ENCODE measurements around the gene PPP3CA. TPM values are rescaled to one million over a fixed set of nuclear protein-coding genes. Genes with fewer than 3 reads are reported as not detected.
"Not testable (repeated sequence)": the region's sequence is repeated elsewhere in the genome, so short reads cannot be mapped to it uniquely, and the experiment has no call there.

PPP3CA gene
- total RNA-seq, 1 donor from 2014 or later, result 40.2 TPM

DNA sequence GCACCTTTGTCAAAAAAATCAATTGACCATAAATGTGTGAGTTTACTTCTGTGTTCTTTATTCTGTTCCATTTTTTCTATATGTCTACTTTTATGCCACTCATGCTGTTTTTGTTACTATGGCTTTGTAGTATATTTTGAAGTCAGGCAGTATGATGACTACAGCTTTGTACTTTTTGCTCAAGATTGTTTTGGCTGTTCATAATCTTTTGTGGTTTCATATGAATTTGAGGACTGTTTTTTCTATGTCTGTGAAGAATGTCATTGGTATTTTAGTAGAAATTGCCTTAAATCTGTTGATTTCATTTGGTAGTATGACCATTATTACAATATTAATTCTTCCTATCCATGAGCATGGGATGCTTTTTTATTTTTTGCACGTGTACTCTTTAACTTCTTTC, 346.8 kb downstream of the PPP3CA start:
- no peaks in the 10 kb centered on the region for H3K9me3 ChIP-seq (ENCODE audit: control insufficient read depth in 3 of 3, low read length in 3 of 3)

GRCh38 chr4:100995671-100996070, 351.7 kb downstream of the PPP3CA start:
- Histone ChIP-seq H3K9ac (ENCODE audit: low read depth in 1 of 3, low read length in 3 of 3) (no peak overlapping the region), H3K4me1 (ENCODE audit: control insufficient read depth in 3 of 3, insufficient read depth in 3 of 3, low read length in 3 of 3) (no peaks in the 10 kb centered on the region), H3K27me3 (ENCODE audit: control insufficient read depth in 3 of 3, insufficient read depth in 3 of 3, low read length in 3 of 3) (no peaks in the 10 kb centered on the region), H3K36me3 (ENCODE audit: control insufficient read depth in 3 of 3, insufficient read depth in 3 of 3, low read length in 3 of 3) (no peaks in the 10 kb centered on the region), H3K27ac (ENCODE audit: low read depth, low read length) (no peak overlapping the region), H3K4me3 (ENCODE audit: low read length in 3 of 3) (no peak overlapping the region), H3K9me3 (ENCODE audit: control insufficient read depth in 3 of 3, low read length in 3 of 3) (no peaks in the 10 kb centered on the region)

More for the DNA sequence above, 346.8 kb downstream of the PPP3CA start:
- Histone ChIP-seq H3K4me1 (ENCODE audit: control insufficient read depth in 3 of 3, insufficient read depth in 3 of 3, low read length in 3 of 3) (no peaks in the 10 kb centered on the region), H3K27me3 (ENCODE audit: control insufficient read depth in 3 of 3, insufficient read depth in 3 of 3, low read length in 3 of 3) (no peaks in the 10 kb centered on the region), H3K9ac (ENCODE audit: low read depth in 1 of 3, low read length in 3 of 3) (no peak overlapping the region), H3K4me3 (ENCODE audit: low read length in 3 of 3) (no peak overlapping the region), H3K27ac (ENCODE audit: low read depth, low read length) (no peak overlapping the region), H3K36me3 (ENCODE audit: control insufficient read depth in 3 of 3, insufficient read depth in 3 of 3, low read length in 3 of 3) (no peaks in the 10 kb centered on the region)

- not testable (repeated sequence) for H3K27ac ChIP-seq (ENCODE audit: low read depth, low read length); H3K9ac ChIP-seq (ENCODE audit: low read depth in 1 of 3, low read length in 3 of 3); H3K4me1 ChIP-seq (ENCODE audit: control insufficient read depth in 3 of 3, insufficient read depth in 3 of 3, low read length in 3 of 3); H3K36me3 ChIP-seq (ENCODE audit: control insufficient read depth in 3 of 3, insufficient read depth in 3 of 3, low read length in 3 of 3); H3K27me3 ChIP-seq (ENCODE audit: control insufficient read depth in 3 of 3, insufficient read depth in 3 of 3, low read length in 3 of 3); H3K4me3 ChIP-seq (ENCODE audit: low read length in 3 of 3); H3K9me3 ChIP-seq (ENCODE audit: control insufficient read depth in 3 of 3, low read length in 3 of 3)
Observed at GRCh38 chr4:100995002-100995401, 352.3 kb downstream of the PPP3CA start.

- not testable (repeated sequence) for H3K9me3 ChIP-seq (ENCODE audit: control insufficient read depth in 3 of 3, low read length in 3 of 3); H3K4me3 ChIP-seq (ENCODE audit: low read length in 3 of 3); H3K9ac ChIP-seq (ENCODE audit: low read depth in 1 of 3, low read length in 3 of 3); H3K36me3 ChIP-seq (ENCODE audit: control insufficient read depth in 3 of 3, insufficient read depth in 3 of 3, low read length in 3 of 3); H3K4me1 ChIP-seq (ENCODE audit: control insufficient read depth in 3 of 3, insufficient read depth in 3 of 3, low read length in 3 of 3); H3K27me3 ChIP-seq (ENCODE audit: control insufficient read depth in 3 of 3, insufficient read depth in 3 of 3, low read length in 3 of 3); H3K27ac ChIP-seq (ENCODE audit: low read depth, low read length)
Observed at GRCh38 chr4:100991332-100992069, 355.8 kb downstream of the PPP3CA start.

- H3K4me1 ChIP-seq (ENCODE audit: control insufficient read depth in 3 of 3, insufficient read depth in 3 of 3, low read length in 3 of 3), result no peaks in the 10 kb centered on the region
- no peaks in the 10 kb centered on the region for H3K27me3 ChIP-seq (ENCODE audit: control insufficient read depth in 3 of 3, insufficient read depth in 3 of 3, low read length in 3 of 3)
- no peaks in the 10 kb centered on the region for H3K36me3 ChIP-seq (ENCODE audit: control insufficient read depth in 3 of 3, insufficient read depth in 3 of 3, low read length in 3 of 3)
- H3K9ac ChIP-seq (ENCODE audit: low read depth in 1 of 3, low read length in 3 of 3), result no peak overlapping the region
- no peaks in the 10 kb centered on the region for H3K9me3 ChIP-seq (ENCODE audit: control insufficient read depth in 3 of 3, low read length in 3 of 3)
- H3K27ac ChIP-seq (ENCODE audit: low read depth, low read length), result no peak overlapping the region
- H3K4me3 ChIP-seq (ENCODE audit: low read length in 3 of 3), result no peak overlapping the region
Observed at GRCh38 chr4:100989401-100989800, 357.9 kb downstream of the PPP3CA start.

- Histone ChIP-seq H3K4me3 (ENCODE audit: low read length in 3 of 3) (no peak overlapping the region), H3K27ac (ENCODE audit: low read depth, low read length) (no peak overlapping the region), H3K36me3 (ENCODE audit: control insufficient read depth in 3 of 3, insufficient read depth in 3 of 3, low read length in 3 of 3) (no peaks in the 10 kb centered on the region), H3K9ac (ENCODE audit: low read depth in 1 of 3, low read length in 3 of 3) (no peak overlapping the region), H3K27me3 (ENCODE audit: control insufficient read depth in 3 of 3, insufficient read depth in 3 of 3, low read length in 3 of 3) (no peaks in the 10 kb centered on the region), H3K4me1 (ENCODE audit: control insufficient read depth in 3 of 3, insufficient read depth in 3 of 3, low read length in 3 of 3) (no peaks in the 10 kb centered on the region), H3K9me3 (ENCODE audit: control insufficient read depth in 3 of 3, low read length in 3 of 3) (no peaks in the 10 kb centered on the region)
Observed at GRCh38 chr4:100988876-100989275, 358.4 kb downstream of the PPP3CA start.

DNA sequence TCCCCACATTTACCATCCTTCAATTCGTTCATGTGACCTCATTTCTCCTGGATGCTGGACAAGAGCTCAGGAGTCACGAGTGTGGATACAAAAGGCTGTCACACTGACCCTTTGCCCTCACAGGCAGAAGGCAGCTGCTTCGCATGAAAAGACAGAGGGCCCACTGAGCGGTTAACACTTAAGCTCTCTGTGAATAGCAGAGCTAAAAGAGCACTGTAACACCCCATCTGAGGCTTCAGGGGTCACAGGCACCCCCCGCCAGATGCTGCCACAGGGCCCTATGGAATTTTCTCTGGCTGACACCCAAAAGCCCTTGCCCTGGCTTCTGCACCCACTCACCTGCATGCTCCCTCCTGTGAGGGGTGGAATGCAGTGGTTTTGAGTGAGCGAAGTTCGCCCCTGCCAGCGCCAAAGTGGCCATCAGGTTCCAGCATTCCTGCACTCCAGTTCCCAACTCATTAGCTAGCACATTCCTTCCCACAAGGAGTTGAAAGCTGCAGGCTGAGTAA, 360.9 kb downstream of the PPP3CA start:
- Histone ChIP-seq H3K4me1 (ENCODE audit: control insufficient read depth in 3 of 3, insufficient read depth in 3 of 3, low read length in 3 of 3) (peaks cover 0 to 4% (median 3%) of the 10 kb centered on the region in 3 donors), H3K9ac (ENCODE audit: low read depth in 1 of 3, low read length in 3 of 3) (no peak overlapping the region), H3K4me3 (ENCODE audit: low read length in 3 of 3) (no peak overlapping the region), H3K9me3 (ENCODE audit: control insufficient read depth in 3 of 3, low read length in 3 of 3) (no peaks in the 10 kb centered on the region), H3K27me3 (ENCODE audit: control insufficient read depth in 3 of 3, insufficient read depth in 3 of 3, low read length in 3 of 3) (no peaks in the 10 kb centered on the region), H3K27ac (ENCODE audit: low read depth, low read length) (no peak overlapping the region), H3K36me3 (ENCODE audit: control insufficient read depth in 3 of 3, insufficient read depth in 3 of 3, low read length in 3 of 3) (no peaks in the 10 kb centered on the region)

GRCh38 chr4:100985576-100985975, 361.8 kb downstream of the PPP3CA start:
- H3K4me3 ChIP-seq (ENCODE audit: low read length in 3 of 3), result no peak overlapping the region
- no peaks in the 10 kb centered on the region for H3K36me3 ChIP-seq (ENCODE audit: control insufficient read depth in 3 of 3, insufficient read depth in 3 of 3, low read length in 3 of 3)
- no peak overlapping the region for H3K27ac ChIP-seq (ENCODE audit: low read depth, low read length)
- no peaks in the 10 kb centered on the region for H3K9me3 ChIP-seq (ENCODE audit: control insufficient read depth in 3 of 3, low read length in 3 of 3)
- H3K9ac ChIP-seq (ENCODE audit: low read depth in 1 of 3, low read length in 3 of 3), result no peak overlapping the region
- H3K4me1 ChIP-seq (ENCODE audit: control insufficient read depth in 3 of 3, insufficient read depth in 3 of 3, low read length in 3 of 3), result peaks cover 0 to 4% (median 3%) of the 10 kb centered on the region in 3 donors
- H3K27me3 ChIP-seq (ENCODE audit: control insufficient read depth in 3 of 3, insufficient read depth in 3 of 3, low read length in 3 of 3), result no peaks in the 10 kb centered on the region

DNA sequence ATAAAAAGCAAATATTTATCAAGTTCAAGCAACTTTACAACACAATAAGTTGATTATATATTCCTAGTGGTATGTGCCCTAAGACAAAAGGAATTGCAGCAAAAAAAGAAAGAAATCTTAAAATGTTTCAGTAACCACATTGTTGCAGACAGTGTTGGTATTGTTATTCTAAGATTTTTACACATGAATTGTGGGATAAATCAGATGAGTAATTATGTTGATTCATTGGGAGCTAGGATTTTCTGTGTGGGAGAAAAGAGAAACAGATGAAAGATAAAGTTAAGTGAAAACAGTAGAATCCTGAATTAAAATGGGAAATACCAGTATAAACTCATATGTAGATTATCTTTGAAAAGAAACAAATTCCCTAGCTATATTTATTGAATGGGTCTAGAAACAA, 362.4 kb downstream of the PPP3CA start:
- Histone ChIP-seq H3K27ac (ENCODE audit: low read depth, low read length) (no peak overlapping the region), H3K9me3 (ENCODE audit: control insufficient read depth in 3 of 3, low read length in 3 of 3) (no peaks in the 10 kb centered on the region), H3K4me3 (ENCODE audit: low read length in 3 of 3) (no peak overlapping the region), H3K9ac (ENCODE audit: low read depth in 1 of 3, low read length in 3 of 3) (no peak overlapping the region), H3K4me1 (ENCODE audit: control insufficient read depth in 3 of 3, insufficient read depth in 3 of 3, low read length in 3 of 3) (peaks cover 0 to 5% (median 3%) of the 10 kb centered on the region in 3 donors), H3K27me3 (ENCODE audit: control insufficient read depth in 3 of 3, insufficient read depth in 3 of 3, low read length in 3 of 3) (no peaks in the 10 kb centered on the region), H3K36me3 (ENCODE audit: control insufficient read depth in 3 of 3, insufficient read depth in 3 of 3, low read length in 3 of 3) (no peaks in the 10 kb centered on the region)

DNA sequence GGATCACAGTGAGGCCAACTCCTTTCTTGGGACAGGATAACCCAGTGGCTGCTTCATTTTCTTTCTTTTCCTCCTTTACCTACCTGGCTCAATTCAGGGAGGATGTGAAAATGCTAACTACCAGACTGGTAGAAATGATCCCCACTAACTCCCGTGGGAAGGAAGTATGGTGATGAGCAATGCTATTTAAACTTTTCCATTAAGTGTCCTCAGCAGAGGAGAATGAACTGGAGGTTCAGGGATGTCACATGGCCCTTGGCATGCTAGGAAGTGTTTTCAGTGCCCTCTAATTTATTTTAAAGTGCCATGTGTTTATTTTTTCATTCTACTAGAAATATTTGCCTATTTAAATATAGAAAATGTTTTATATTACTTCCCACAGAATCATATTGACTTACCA, 363.9 kb downstream of the PPP3CA start:
- H3K4me3 ChIP-seq (ENCODE audit: low read length in 3 of 3), result no peak overlapping the region
- no peak overlapping the region for H3K9ac ChIP-seq (ENCODE audit: low read depth in 1 of 3, low read length in 3 of 3)
- H3K27ac ChIP-seq (ENCODE audit: low read depth, low read length), result no peak overlapping the region
- no peaks in the 10 kb centered on the region for H3K36me3 ChIP-seq (ENCODE audit: control insufficient read depth in 3 of 3, insufficient read depth in 3 of 3, low read length in 3 of 3)
- no peaks in the 10 kb centered on the region for H3K9me3 ChIP-seq (ENCODE audit: control insufficient read depth in 3 of 3, low read length in 3 of 3)
- H3K27me3 ChIP-seq (ENCODE audit: control insufficient read depth in 3 of 3, insufficient read depth in 3 of 3, low read length in 3 of 3), result no peaks in the 10 kb centered on the region
- H3K4me1 ChIP-seq (ENCODE audit: control insufficient read depth in 3 of 3, insufficient read depth in 3 of 3, low read length in 3 of 3), result peaks cover 0 to 6% (median 3%) of the 10 kb centered on the region in 3 donors
